DND-41 (cell line): Measurements from ENCODE around the gene NFE2L1.

ENCODE experiments used
- ATAC-seq: fragments of 200-7000 bp; cut with Tn5 transposase; 3 replicates; pipeline ENCODE4 v1.9.1; 2021; ENCODE audit warnings: low read depth; ENCODE audit not compliant: insufficient read depth
- DNase-seq: peaks from one replicate; pipeline ENCODE4 v3.0.0-alpha.2; 2020
- H2AFZ ChIP-seq: 2 replicates; pipeline ENCODE4 v1.6.0; 2012; ENCODE audit warnings: low read depth, low read length
- H3K27ac ChIP-seq: 2 replicates; pipeline ENCODE4 v1.5.1; 2012; ENCODE audit warnings: low read length, inconsistent platforms
- H3K27me3 ChIP-seq: fragments of 200-600 bp; sonication (generic); 2 replicates; pipeline ENCODE4 v1.6.0; 2012; ENCODE audit warnings: low read length, mild to moderate bottlenecking, inconsistent platforms; ENCODE audit not compliant: insufficient read depth, poor library complexity
- H3K36me3 ChIP-seq: 2 replicates; pipeline ENCODE4 v1.5.1; 2012; ENCODE audit warnings: low read length, inconsistent platforms; ENCODE audit not compliant: insufficient read depth
- H3K4me1 ChIP-seq: 2 replicates; pipeline ENCODE4 v1.5.1; 2012; ENCODE audit warnings: mild to moderate bottlenecking, low read length; ENCODE audit not compliant: insufficient read depth
- H3K4me2 ChIP-seq: 2 replicates; pipeline ENCODE4 v1.6.0; 2012; ENCODE audit warnings: mild to moderate bottlenecking, moderate library complexity, low read length, inconsistent platforms; ENCODE audit not compliant: insufficient read depth
- H3K4me3 ChIP-seq, 2 experiments: fragments of 200-600 bp in 1 of 2; shearing (Covaris generic) in 1 of 2; 2 replicates each; pipeline ENCODE4 v1.5.1; 2012 to 2016; ENCODE audit warnings: inconsistent platforms in 2 of 2, low read length in 2 of 2, mild to moderate bottlenecking in 2 of 2, low read depth in 1 of 2, moderate library complexity in 1 of 2
- H3K79me2 ChIP-seq: 2 replicates; pipeline ENCODE4 v1.6.0; 2012; ENCODE audit warnings: low read length, inconsistent platforms; ENCODE audit not compliant: insufficient read depth
- H3K9ac ChIP-seq: 2 replicates; pipeline ENCODE4 v1.6.0; 2012; ENCODE audit warnings: low read depth, mild to moderate bottlenecking, inconsistent platforms, low read length, moderate library complexity
- H3K9me3 ChIP-seq: 2 replicates; pipeline ENCODE4 v1.5.1; 2012; ENCODE audit warnings: low read length, moderate library complexity, mild to moderate bottlenecking, inconsistent platforms; ENCODE audit not compliant: insufficient read depth, severe bottlenecking
- H4K20me1 ChIP-seq: 2 replicates; pipeline ENCODE4 v1.6.0; 2012; ENCODE audit warnings: low read length; ENCODE audit not compliant: insufficient read depth
- EZH2 ChIP-seq: IDR thresholded peaks from 3 replicates; pipeline ENCODE4 v1.6.1; 2012; ENCODE audit warnings: borderline replicate concordance, low read depth, mild to moderate bottlenecking, moderate library complexity, low read length, inconsistent platforms; ENCODE audit not compliant: severe bottlenecking
- TF ChIP-seq, protein P1 (sequence below): IDR thresholded peaks from 2 replicates; pipeline ENCODE4 v1.5.1; 2012; ENCODE audit warnings: borderline replicate concordance, low read length, moderate library complexity, mild to moderate bottlenecking; ENCODE audit not compliant: poor library complexity, severe bottlenecking; ENCODE audit errors: extremely low read depth

Gene NFE2L1

DNA sequence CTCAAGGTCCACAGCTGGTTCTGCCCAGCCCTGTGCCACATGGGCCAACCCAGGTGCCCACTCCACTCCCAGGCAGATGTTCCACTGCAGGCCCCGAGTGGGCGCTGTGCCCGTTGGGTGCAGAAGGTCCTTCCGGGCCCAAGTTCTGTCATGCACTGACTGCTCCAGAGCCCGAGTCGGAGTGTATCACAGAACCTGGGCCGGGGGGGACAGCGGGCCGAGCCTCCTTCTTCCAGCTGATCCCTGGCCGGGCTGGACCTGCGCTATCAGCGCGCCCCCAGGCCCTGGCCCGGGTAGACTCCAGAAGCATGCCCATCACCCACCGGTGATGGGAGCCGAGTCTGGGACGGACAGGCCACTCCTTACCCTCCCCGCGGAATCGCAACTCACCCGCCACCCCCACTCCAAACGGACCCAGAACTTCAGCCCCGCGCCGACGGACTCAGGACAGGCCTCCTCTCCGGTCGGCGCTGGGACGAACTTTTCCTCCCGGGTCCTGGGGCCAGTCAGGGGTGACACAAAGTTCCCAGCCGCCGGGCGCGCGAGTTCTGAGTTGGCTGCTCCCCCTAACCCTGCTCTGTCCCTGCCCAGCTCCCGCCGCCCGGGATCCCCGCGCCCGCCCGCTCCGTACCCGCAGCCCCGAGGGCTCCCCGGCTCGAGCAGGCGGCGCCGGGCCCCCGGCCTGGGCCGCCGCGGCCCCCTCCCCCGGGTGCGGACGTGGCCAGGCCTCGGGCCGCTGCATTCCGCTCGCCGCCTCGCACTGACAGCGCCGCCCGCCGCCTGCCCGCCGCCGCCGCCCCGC is 10.9 kb upstream of the NFE2L1 start, which contains the start of gene COPZ2:
TSS of gene COPZ2 (minus strand) at position 762 of the 802 bp plus-strand sequence. CDS start at position 742, 20 bp downstream.
- no peaks in the 10 kb centered on the region; the same call in 1 of the 2 replicates for H4K20me1 ChIP-seq
- H3K4me2 ChIP-seq: no peak within 1 kb of the TSS
- H3K9ac ChIP-seq: no peak within 1 kb of the TSS
- H3K27me3 ChIP-seq: peaks cover 47% of the 10 kb centered on the region
- TF ChIP-seq, protein P1, sequence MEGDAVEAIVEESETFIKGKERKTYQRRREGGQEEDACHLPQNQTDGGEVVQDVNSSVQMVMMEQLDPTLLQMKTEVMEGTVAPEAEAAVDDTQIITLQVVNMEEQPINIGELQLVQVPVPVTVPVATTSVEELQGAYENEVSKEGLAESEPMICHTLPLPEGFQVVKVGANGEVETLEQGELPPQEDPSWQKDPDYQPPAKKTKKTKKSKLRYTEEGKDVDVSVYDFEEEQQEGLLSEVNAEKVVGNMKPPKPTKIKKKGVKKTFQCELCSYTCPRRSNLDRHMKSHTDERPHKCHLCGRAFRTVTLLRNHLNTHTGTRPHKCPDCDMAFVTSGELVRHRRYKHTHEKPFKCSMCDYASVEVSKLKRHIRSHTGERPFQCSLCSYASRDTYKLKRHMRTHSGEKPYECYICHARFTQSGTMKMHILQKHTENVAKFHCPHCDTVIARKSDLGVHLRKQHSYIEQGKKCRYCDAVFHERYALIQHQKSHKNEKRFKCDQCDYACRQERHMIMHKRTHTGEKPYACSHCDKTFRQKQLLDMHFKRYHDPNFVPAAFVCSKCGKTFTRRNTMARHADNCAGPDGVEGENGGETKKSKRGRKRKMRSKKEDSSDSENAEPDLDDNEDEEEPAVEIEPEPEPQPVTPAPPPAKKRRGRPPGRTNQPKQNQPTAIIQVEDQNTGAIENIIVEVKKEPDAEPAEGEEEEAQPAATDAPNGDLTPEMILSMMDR: peak; percentile 13
- TF ChIP-seq EZH2: no peak
- H3K27ac ChIP-seq: no peak within 1 kb of the TSS
- ATAC-seq: no peak
- no peak within 1 kb of the TSS for H2AFZ ChIP-seq
- no peaks in the 10 kb centered on the region for H3K9me3 ChIP-seq
- no peak for DNase-seq
- H3K4me1 ChIP-seq: no peaks in the 10 kb centered on the region
- H3K4me3 ChIP-seq: no peak within 1 kb of the TSS
- H3K79me2 ChIP-seq: no peaks in the 10 kb centered on the region
- H3K36me3 ChIP-seq: no peaks in the 10 kb centered on the region

- Histone ChIP-seq H2AFZ (no peak overlapping the region), H3K9me3 (no peaks in the 10 kb centered on the region), H4K20me1 (no peaks in the 10 kb centered on the region; the same call in 1 of the 2 replicates), H3K79me2 (no peaks in the 10 kb centered on the region), H3K4me2 (no peak overlapping the region), H3K27ac (no peak overlapping the region), H3K27me3 (peaks cover 41% of the 10 kb centered on the region), H3K4me3 (no peak overlapping the region), H3K36me3 (no peaks in the 10 kb centered on the region), H3K9ac (no peak overlapping the region), H3K4me1 (no peaks in the 10 kb centered on the region)
- ATAC-seq (no peak), DNase-seq (no peak)
- TF ChIP-seq, protein P1: no peak
- no peak for TF ChIP-seq EZH2
These were observed 10.3 kb upstream of the NFE2L1 start for GRCh38 chr17:48037838-48038323.

- no peaks in the 10 kb centered on the region for H3K36me3 ChIP-seq
- no peaks in the 10 kb centered on the region for H3K9me3 ChIP-seq
- no peak overlapping the region for H3K4me2 ChIP-seq
- no peaks in the 10 kb centered on the region; the same call in 1 of the 2 replicates for H4K20me1 ChIP-seq
- H3K27me3 ChIP-seq: peaks cover 33% of the 10 kb centered on the region
- DNase-seq: no peak
- no peak overlapping the region for H2AFZ ChIP-seq
- no peak overlapping the region for H3K4me3 ChIP-seq
- H3K79me2 ChIP-seq: no peaks in the 10 kb centered on the region
- no peaks in the 10 kb centered on the region for H3K4me1 ChIP-seq
- no peak for ATAC-seq
- no peak overlapping the region for H3K27ac ChIP-seq
- no peak for TF ChIP-seq EZH2
- no peak overlapping the region for H3K9ac ChIP-seq
These were observed 9.5 kb upstream of the NFE2L1 start for GRCh38 chr17:48038687-48039086.

DNA sequence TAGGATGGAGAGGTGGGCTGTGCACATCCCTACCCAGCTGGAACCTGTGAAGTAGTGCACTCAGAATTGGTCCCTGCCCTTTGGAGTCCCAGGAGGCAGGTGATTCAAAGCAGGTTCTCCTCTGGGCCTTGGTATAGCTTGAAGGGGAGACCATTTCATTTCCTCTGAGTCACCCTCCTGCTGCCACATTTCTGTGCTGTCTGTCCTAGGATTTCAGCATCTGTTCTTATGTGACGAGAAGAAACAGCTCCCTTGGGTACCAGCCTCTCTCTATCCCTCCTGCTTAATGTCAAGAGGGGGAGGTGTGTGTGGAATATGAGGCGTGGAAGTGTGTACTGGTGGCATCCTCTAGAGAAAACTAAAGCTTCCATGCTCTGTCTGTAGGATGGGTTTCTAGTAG is 5.0 kb upstream of the NFE2L1 start:
- H3K36me3 ChIP-seq: no peaks in the 10 kb centered on the region
- ATAC-seq: no peak

More for the DNA sequence above, 5.0 kb upstream of the NFE2L1 start:
- Histone ChIP-seq H3K27ac (no peak overlapping the region), H3K4me2 (no peak overlapping the region), H3K9me3 (no peaks in the 10 kb centered on the region), H3K79me2 (peaks cover 16% of the 10 kb centered on the region), H3K4me1 (peaks cover 20% of the 10 kb centered on the region), H3K4me3 (no peak overlapping the region), H3K9ac (no peak overlapping the region), H4K20me1 (no peaks in the 10 kb centered on the region), H3K27me3 (peaks cover 9% of the 10 kb centered on the region), H2AFZ (no peak overlapping the region)
- DNase-seq: no peak
- TF ChIP-seq EZH2: no peak
- TF ChIP-seq, protein P1: no peak
